ENCODE data around the gene REST. TPM values are rescaled to one million over a fixed set of nuclear protein-coding genes. Genes with fewer than 3 reads are reported as not detected.
"Not testable (repeated sequence)": the region's sequence is repeated elsewhere in the genome, so short reads cannot be mapped to it uniquely, and the experiment has no call there.

The REST gene
- total RNA-seq, 4 donors from 2014 or later, result 27.7 to 70.8 (median 50.5) TPM

DNA sequence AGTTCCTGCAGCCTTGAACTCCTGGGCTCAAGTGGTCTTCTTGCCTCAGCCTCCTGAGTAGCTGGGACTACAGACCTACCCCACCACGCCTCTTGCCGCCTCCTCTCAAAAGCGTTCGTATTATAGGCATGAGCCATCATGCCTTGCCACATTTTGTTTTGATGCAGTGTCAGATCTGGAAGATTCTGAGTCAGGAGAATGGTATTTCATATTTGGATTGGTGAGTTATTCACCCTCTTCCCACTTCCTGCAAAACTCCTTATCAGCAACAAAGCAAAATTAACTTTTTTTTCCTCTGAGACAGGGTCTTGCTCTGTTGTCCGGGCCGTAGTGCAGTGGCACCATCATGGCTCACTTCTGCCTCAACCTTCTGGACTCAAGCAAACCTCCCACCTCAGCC, 29.6 kb downstream of the REST start:
- Histone ChIP-seq H3K9me3 (no peaks in the 10 kb centered on the region), H3K36me3 (peaks cover 19% of the 10 kb centered on the region), H3K4me3 (no peak overlapping the region), H3K4me1 (no peaks in the 10 kb centered on the region), H3K27me3 (no peaks in the 10 kb centered on the region), H3K27ac (no peak overlapping the region)
- no peak for DNase-seq (ENCODE audit: low spot score in 2 of 2)
- no peak for TF ChIP-seq EP300 (IDR thresholded peaks at IDR 0.05)
- TF ChIP-seq POLR2A (IDR thresholded peaks at IDR 0.05), result no peak
- no peak for TF ChIP-seq CTCF (IDR thresholded peaks at IDR 0.05)
- no peak for TF ChIP-seq POLR2AphosphoS5 (IDR thresholded peaks at IDR 0.05)
- WGBS, result 56% methylated on average over 6 of the region's 6 CpGs

DNA sequence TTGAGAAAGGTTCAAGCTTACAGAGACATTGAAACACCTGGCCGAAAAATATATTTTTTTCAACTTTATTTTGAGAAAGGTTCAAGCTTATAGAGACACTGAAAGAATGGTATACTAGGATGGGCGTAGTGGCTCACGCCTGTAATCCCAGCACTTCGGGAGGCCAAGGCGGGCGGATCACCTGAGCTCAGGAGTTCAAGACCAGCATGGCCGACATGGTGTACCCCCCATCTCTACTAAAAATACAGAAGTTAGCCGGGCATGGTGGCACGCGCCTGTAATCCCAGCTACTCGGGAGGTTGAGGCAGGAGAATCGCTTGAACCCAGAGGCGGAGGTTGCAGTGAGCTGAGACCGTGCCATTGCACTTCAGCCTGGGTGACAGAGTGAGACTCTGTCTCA, 32.1 kb downstream of the REST start:
- not testable (repeated sequence) for H3K4me3 ChIP-seq; DNase-seq (ENCODE audit: low spot score in 2 of 2); H3K9me3 ChIP-seq; H3K4me1 ChIP-seq; H3K27me3 ChIP-seq; H3K27ac ChIP-seq
- WGBS, result 97% methylated on average over 14 of the region's 14 CpGs
- peaks cover 19% of the 10 kb centered on the region for H3K36me3 ChIP-seq

- Histone ChIP-seq H3K9me3 (no peaks in the 10 kb centered on the region), H3K4me1 (no peaks in the 10 kb centered on the region), H3K4me3 (no peak overlapping the region), H3K27ac (no peak overlapping the region), H3K36me3 (peaks cover 19% of the 10 kb centered on the region), H3K27me3 (no peaks in the 10 kb centered on the region)
- no peak for TF ChIP-seq POLR2A (IDR thresholded peaks at IDR 0.05)
- no peak for TF ChIP-seq POLR2AphosphoS5 (IDR thresholded peaks at IDR 0.05)
- no peak for TF ChIP-seq CTCF (IDR thresholded peaks at IDR 0.05)
- WGBS, result 85% methylated on average over 12 of the region's 12 CpGs
- DNase-seq (ENCODE audit: low spot score in 2 of 2), result no peak
These were observed 32.7 kb downstream of the REST start for GRCh38 chr4:56940403-56940802.

DNA sequence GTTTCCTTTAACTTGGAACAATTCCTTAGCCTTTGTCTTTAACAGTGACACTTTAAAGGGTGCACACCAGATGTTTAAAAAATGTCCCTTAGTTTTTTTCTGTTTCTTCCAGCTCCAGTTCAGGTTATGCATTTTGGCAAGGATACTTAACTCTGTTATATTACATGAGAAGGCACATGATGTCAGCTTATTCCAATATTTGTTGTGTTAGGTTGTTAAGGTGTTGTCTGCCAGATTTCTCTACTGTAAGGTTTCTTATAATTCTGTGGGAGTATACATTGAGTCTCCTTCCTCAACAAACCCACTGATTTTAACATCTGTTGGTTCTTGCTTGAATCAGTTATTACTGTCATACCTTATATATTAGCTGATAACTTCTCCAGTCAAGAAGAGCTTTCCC, 33.3 kb downstream of the REST start:
- no peak overlapping the region for H3K27ac ChIP-seq
- H3K27me3 ChIP-seq, result no peaks in the 10 kb centered on the region
- no peaks in the 10 kb centered on the region for H3K9me3 ChIP-seq
- no peak overlapping the region for H3K4me3 ChIP-seq
- peaks cover 19% of the 10 kb centered on the region for H3K36me3 ChIP-seq
- H3K4me1 ChIP-seq, result no peaks in the 10 kb centered on the region
- no peak for TF ChIP-seq EP300 (IDR thresholded peaks at IDR 0.05)
- TF ChIP-seq POLR2AphosphoS5 (IDR thresholded peaks at IDR 0.05), result no peak
- no peak for TF ChIP-seq CTCF (IDR thresholded peaks at IDR 0.05)
- no peak for TF ChIP-seq POLR2A (IDR thresholded peaks at IDR 0.05)
- DNase-seq (ENCODE audit: low spot score in 2 of 2), result no peak

DNA sequence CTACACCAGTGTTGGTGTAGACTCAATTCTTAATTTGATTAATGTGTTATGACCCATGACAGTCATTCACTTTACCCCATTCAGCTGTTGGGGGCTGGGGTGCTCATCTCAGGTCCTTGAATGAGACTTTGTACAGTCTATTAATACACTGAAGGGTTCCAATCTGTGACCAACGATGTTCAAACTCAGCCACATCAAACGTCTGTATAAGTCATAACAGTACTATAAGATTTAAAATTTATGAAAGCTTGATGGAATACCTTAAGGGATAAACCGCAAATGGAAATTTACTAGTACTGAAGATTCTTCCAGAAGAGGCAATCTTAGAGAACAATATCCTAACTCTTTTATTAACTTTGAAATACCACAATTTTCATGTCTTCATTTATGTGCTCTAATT, 33.7 kb downstream of the REST start:
- WGBS, result 59% methylated on average over 3 of the region's 3 CpGs
- H3K4me3 ChIP-seq, result no peak overlapping the region
- peaks cover 19% of the 10 kb centered on the region for H3K36me3 ChIP-seq
- no peak for DNase-seq (ENCODE audit: low spot score in 2 of 2)
- no peaks in the 10 kb centered on the region for H3K9me3 ChIP-seq
- TF ChIP-seq CTCF (IDR thresholded peaks at IDR 0.05), result no peak
- TF ChIP-seq EP300 (IDR thresholded peaks at IDR 0.05), result no peak
- TF ChIP-seq POLR2A (IDR thresholded peaks at IDR 0.05), result no peak
- TF ChIP-seq POLR2AphosphoS5 (IDR thresholded peaks at IDR 0.05), result no peak
- H3K4me1 ChIP-seq, result no peaks in the 10 kb centered on the region
- H3K27ac ChIP-seq, result no peak overlapping the region
- no peaks in the 10 kb centered on the region for H3K27me3 ChIP-seq

All from suprapubic skin (tissue), 4 donors.